GM12872 (cell line): ENCODE results near the gene FTH1.

Experiments
- TF ChIP-seq, protein P1 (sequence below): IDR thresholded peaks from 3 replicates; pipeline ENCODE4 v1.5.1; 2011; ENCODE audit warnings: low read depth, mild to moderate bottlenecking, low read length, moderate library complexity; ENCODE audit not compliant: insufficient read depth

The FTH1 gene

GRCh38 chr11:61976420-61976800, 9.0 kb upstream of the FTH1 start:
- TF ChIP-seq, protein P1, sequence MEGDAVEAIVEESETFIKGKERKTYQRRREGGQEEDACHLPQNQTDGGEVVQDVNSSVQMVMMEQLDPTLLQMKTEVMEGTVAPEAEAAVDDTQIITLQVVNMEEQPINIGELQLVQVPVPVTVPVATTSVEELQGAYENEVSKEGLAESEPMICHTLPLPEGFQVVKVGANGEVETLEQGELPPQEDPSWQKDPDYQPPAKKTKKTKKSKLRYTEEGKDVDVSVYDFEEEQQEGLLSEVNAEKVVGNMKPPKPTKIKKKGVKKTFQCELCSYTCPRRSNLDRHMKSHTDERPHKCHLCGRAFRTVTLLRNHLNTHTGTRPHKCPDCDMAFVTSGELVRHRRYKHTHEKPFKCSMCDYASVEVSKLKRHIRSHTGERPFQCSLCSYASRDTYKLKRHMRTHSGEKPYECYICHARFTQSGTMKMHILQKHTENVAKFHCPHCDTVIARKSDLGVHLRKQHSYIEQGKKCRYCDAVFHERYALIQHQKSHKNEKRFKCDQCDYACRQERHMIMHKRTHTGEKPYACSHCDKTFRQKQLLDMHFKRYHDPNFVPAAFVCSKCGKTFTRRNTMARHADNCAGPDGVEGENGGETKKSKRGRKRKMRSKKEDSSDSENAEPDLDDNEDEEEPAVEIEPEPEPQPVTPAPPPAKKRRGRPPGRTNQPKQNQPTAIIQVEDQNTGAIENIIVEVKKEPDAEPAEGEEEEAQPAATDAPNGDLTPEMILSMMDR = no peak

GRCh38 chr11:61975638-61976419, 8.4 kb upstream of the FTH1 start:
- TF ChIP-seq, protein P1 = no peak

GRCh38 chr11:61974766-61975631, 7.6 kb upstream of the FTH1 start:
- TF ChIP-seq, protein P1 = no peak

- TF ChIP-seq, protein P1 = no peak
Observed at GRCh38 chr11:61973476-61974162, 6.2 kb upstream of the FTH1 start.

- TF ChIP-seq, protein P1 = no peak
Observed at GRCh38 chr11:61972672-61973475, 5.4 kb upstream of the FTH1 start.

DNA sequence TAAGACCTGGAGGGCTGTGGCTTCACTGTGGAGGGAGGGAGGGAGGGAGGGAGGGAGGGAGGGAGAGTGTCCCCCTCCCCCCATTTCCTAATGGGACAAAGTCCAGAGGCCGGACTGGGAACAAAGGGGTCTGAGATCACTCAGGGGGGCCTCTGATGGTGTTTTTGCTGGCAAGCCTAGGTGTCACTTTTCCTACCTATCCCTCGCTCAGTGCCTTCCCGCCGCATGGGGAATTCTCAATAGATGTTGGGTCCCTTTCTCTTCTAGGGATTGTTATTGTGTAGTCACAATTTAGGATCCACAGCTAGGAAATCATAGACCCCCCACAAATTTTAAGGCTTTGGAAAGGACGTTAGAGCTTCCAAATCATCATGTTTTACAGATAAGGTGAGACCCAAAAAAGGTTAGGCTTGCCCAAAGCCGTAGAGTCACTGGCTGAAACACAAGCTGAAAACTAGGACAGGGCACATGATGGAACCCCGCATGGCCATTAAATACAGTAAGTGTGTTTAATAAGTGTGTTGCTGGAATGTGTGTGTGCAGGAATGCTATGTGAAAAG, 4.8 kb upstream of the FTH1 start:
- TF ChIP-seq, protein P1 = no peak
